ENCODE measurements around the gene TGFBR3. TPM values are rescaled to one million over a fixed set of nuclear protein-coding genes. Genes with fewer than 3 reads are reported as not detected.

The TGFBR3 gene
- total and polyA plus RNA-seq, 2 of the 8 experiments (the other 6 are each of a cell fraction or from before 2014, with no cell fraction given) = 2.0 to 6.1 TPM

GRCh38 chr1:91830242-91831131, 55.5 kb downstream of the TGFBR3 start:
- 94% methylated on average over 10 of the region's 10 CpGs; no CpG with 5 or more reads in 1 of the 2 experiments for WGBS, 2 experiments (ENCODE audit: extremely low coverage in 1 of 2, insufficient coverage in 1 of 2, insufficient read length in 1 of 2, insufficient replicate concordance in 2 of 2, low coverage in 1 of 2, low lambda C conversion rate in 2 of 2, missing lambda C conversion rate in 1 of 2)
- Histone ChIP-seq H3K4me2 (ENCODE audit: insufficient read depth in 1 of 2, low read depth in 2 of 2, low read length in 2 of 2) (no peak overlapping the region), H3K14ac (ENCODE audit: insufficient read length) (no peak overlapping the region), H2BK12ac (ENCODE audit: low read depth, low read length) (no peak overlapping the region), H2AK5ac (ENCODE audit: low read depth, low read length) (no peak overlapping the region), H4K8ac (ENCODE audit: extremely low read depth, insufficient read depth, low read length) (0 out of 2 replicates have a peak overlapping the region, but pooled peaks have one; percentile 12), H3K4ac (replicated peaks; ENCODE audit: insufficient read length, low read depth, low read length) (no peak overlapping the region), H3K56ac (replicated peaks; ENCODE audit: insufficient read length, low read depth, low read length) (no peak overlapping the region), H3K36me3 (ENCODE audit: control insufficient read depth in 2 of 4, insufficient read depth in 4 of 4, low read length in 3 of 4) (no peaks in the 10 kb centered on the region; a peak in 2 of 8 replicates), H2BK120ac (replicated peaks; ENCODE audit: low read depth, low read length) (no peak overlapping the region), H3K23ac (ENCODE audit: insufficient read length) (no peak overlapping the region), H3K9ac (replicated peaks in 1 of 4; ENCODE audit: extremely low read depth in 1 of 4, low read depth in 3 of 4, low read length in 3 of 4) (no peak overlapping the region), H3K4me1 (replicated peaks in 1 of 4; ENCODE audit: control insufficient read depth in 3 of 4, insufficient read depth in 4 of 4, low read length in 3 of 4) (no peaks in the 10 kb centered on the region), H4K91ac (replicated peaks; ENCODE audit: insufficient read length, low read length) (no peak overlapping the region), H2BK15ac (ENCODE audit: low read length) (no peak overlapping the region), H4K5ac (ENCODE audit: insufficient read length, low read depth, low read length) (no peak overlapping the region), H3K27me3 (replicated peaks in 1 of 4; ENCODE audit: control insufficient read depth in 3 of 4, extremely low read depth in 1 of 4, insufficient read depth in 3 of 4, low read length in 3 of 4) (no peaks in the 10 kb centered on the region), H2BK5ac (ENCODE audit: low read depth, low read length) (no peak overlapping the region), H3K23me2 (ENCODE audit: low read depth, low read length) (no peaks in the 10 kb centered on the region), H3K4me3 (ENCODE audit: extremely low read depth in 1 of 4, insufficient read depth in 2 of 4, low read depth in 3 of 4, low read length in 4 of 4) (no peak overlapping the region), H3K27ac (ENCODE audit: low read depth, low read length) (no peak overlapping the region), H2AFZ (ENCODE audit: low read length) (no peak overlapping the region), H4K20me1 (replicated peaks in 1 of 2; ENCODE audit: control insufficient read depth in 1 of 2, insufficient read depth in 2 of 2, low read length in 2 of 2) (no peaks in the 10 kb centered on the region), H3K9me3 (ENCODE audit: insufficient read depth in 2 of 2, low read depth in 1 of 2, low read length in 1 of 2) (no peaks in the 10 kb centered on the region), H3K79me1 (ENCODE audit: low read depth, low read length) (no peaks in the 10 kb centered on the region), H3K18ac (ENCODE audit: extremely low read depth, low read length) (no peak overlapping the region), H3K79me2 (ENCODE audit: control insufficient read depth in 1 of 2, insufficient read depth in 2 of 2, low read length in 2 of 2) (no peaks in the 10 kb centered on the region), H2BK20ac (ENCODE audit: low read length) (no peak overlapping the region)
- DNase-seq (ENCODE audit: low read depth in 1 of 2, low spot score in 2 of 2) (no peak), FAIRE-seq (no peak)
- POLR2A ChIA-PET (ENCODE audit: partially characterized antibody) = no interaction called here
- CTCF ChIA-PET (ENCODE audit: partially characterized antibody) = interaction anchor here (0.7 to 1.2 kb wide), 4 partner anchors 9 to 23 kb away, joined by 3 read pairs; no protein-coding TSS in a partner anchor
- no peak for TF ChIP-seq SRF (IDR thresholded peaks at IDR 0.05; ENCODE audit: low read depth, low read length)
- no peak for TF ChIP-seq BCL11A (IDR thresholded peaks at IDR 0.05; ENCODE audit: low read depth in 2 of 2, low read length in 2 of 2)
- TF ChIP-seq SIN3A (conservative IDR thresholded peaks at IDR 0.05 in 1 of 2, IDR thresholded peaks at IDR 0.05 in 1 of 2; ENCODE audit: low read depth in 1 of 2, low read length in 2 of 2) = no peak
- TF ChIP-seq SP4 (IDR thresholded peaks at IDR 0.05; ENCODE audit: low read length) = no peak
- TF ChIP-seq POLR2AphosphoS5 (IDR thresholded peaks at IDR 0.05; ENCODE audit: low read depth, low read length) = no peak
- no peak for TF ChIP-seq ZNF274 (IDR thresholded peaks at IDR 0.05; ENCODE audit: borderline replicate concordance, extremely low read depth, low read length)
- TF ChIP-seq ASH2L (IDR thresholded peaks at IDR 0.05; ENCODE audit: low read length) = no peak
- TF ChIP-seq RXRA (IDR thresholded peaks at IDR 0.05; ENCODE audit: insufficient read depth, low read depth, low read length) = no peak
- no peak for TF ChIP-seq ATF3 (IDR thresholded peaks at IDR 0.05; ENCODE audit: insufficient read depth, low read depth, low read length)
- no peak for TF ChIP-seq USF2 (IDR thresholded peaks at IDR 0.05; ENCODE audit: low read length)

Data from H1 (cell line).